ENCODE data around the gene INPP5B. TPM values are rescaled to one million over a fixed set of nuclear protein-coding genes. Genes with fewer than 3 reads are reported as not detected.
"Not testable (repeated sequence)": the region's sequence is repeated elsewhere in the genome, so short reads cannot be mapped to it uniquely, and the experiment has no call there.

Gene INPP5B
- total and polyA plus RNA-seq, 5 experiments from 2014 or later, result 11.3 to 46.7 (median 22.0) TPM

DNA sequence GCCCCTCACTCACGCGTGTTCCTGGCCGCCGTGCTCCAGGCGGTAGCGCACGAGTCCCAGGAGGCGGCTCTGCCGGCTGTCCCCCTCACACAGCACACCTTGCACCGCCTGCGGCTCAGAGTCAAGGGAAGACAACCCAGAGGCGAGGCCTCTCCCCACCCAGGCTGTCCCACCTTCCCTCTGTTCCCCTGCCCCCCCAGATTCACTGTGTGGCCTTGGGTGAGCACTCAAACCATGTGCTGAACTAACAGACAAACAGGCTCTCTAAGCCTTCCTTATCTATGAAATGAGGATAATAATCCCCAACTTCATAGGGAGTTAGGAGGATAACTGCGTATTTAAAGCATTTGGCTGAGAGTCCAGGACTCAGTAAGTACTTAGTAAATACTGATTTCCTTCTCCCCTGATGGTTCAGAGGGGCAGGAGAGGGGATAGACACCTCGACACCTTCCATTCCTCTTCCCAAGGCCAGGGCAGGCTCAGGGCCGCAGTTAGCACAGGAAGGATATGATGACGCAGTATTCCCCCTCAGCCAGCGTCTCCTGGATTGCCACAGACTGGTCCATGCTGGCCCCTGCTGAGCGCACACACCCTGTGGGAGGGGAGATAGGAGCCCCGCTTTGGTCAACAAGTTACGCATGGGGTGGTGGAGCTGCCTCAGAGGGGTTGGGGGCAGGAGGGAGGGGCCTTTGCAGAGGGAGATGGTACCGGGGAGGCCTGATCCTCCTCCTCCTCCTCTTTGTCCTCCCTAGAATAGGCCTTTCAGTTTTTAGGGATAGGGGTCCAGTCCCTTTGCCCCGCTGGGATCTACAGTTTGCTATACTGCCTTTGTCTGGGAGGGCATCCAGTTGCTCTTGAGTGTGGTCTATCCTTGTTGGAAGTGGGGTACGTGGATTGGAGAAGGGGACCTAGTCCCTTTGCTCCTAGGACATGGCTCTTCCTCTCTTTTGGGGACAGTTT lies 830 bp downstream of the INPP5B start:
- Mint-ChIP-seq H3K4me3 (peak overlapping the region; percentile 88 to 97 (median 96)), H3K9me3 (no peaks in the 10 kb centered on the region), H3K4me1 (peaks cover 9 to 25% (median 18%) of the 10 kb centered on the region in 4 donors), H3K27me3 (no peaks in the 10 kb centered on the region), H3K27ac (peak overlapping the region; percentile 29 to 94 (median 90)), H3K36me3 (peaks cover 0 to 14% (median 0%) of the 10 kb centered on the region in 3 donors)
- DNase-seq (no peak), ATAC-seq (no peak)
- POLR2A ChIA-PET, result interaction anchor here (0.8 to 2.4 kb wide), 4 partner anchors 14 to 20 kb away, joined by 3 to 10 read pairs (median 4); no protein-coding TSS in a partner anchor

DNA sequence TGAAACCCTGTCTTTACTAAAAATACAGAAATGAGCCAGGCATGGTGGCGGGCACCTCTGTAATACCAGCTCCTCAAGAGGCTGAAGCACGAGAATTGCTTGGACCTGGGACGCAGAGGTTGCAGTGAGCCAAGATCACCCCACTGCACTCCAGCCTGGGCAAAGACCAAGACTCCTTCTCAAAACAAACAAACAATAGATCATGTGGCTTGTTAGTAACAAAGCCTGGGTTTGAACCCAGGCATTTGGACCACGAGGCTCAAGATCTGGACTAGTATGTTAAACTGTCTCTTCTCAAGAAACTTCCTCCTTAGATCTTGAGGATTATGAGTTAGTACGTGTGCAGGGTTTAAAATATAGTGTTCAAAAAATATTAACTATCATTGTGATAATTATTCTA lies 1.6 kb downstream of the INPP5B start:
- Mint-ChIP-seq H3K4me1 (peaks cover 9 to 25% (median 18%) of the 10 kb centered on the region in 4 donors), H3K4me3 (peak overlapping the region in 1 of 10 donors; percentile 30), H3K27me3 (no peaks in the 10 kb centered on the region), H3K9me3 (no peaks in the 10 kb centered on the region), H3K27ac (peak overlapping the region in 8 of 10 donors; percentile 3 to 66 (median 22)), H3K36me3 (peaks cover 0 to 16% (median 0%) of the 10 kb centered on the region in 3 donors)
- no peak for ATAC-seq
- DNase-seq, result no peak
- POLR2A ChIA-PET, result interaction anchor here (0.8 kb wide), 1 partner anchor 14 kb away, joined by 3 read pairs; no protein-coding TSS in a partner anchor

DNA sequence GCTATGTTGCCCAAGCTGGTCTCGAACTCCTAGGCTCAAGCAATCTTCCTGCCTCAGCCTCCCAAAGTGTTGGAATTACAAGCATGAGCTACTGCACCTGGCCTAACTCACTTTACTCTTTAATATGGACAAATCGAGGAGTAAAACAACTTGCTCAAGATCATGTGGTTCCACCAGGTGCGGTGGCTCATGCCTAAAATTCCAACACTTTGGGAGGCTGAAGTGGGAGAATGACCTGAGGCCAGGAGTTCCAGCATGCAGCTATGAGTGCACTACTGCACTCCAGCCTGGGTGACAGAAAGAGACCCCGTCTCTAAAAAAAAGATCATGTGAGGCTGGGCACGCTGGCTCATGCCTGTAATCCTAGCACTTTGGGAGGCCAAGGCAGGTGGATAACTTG lies 2.0 kb downstream of the INPP5B start:
- H3K9me3 Mint-ChIP-seq, result no peaks in the 10 kb centered on the region
- H3K36me3 Mint-ChIP-seq, result peaks cover 0 to 16% (median 2%) of the 10 kb centered on the region in 3 donors
- DNase-seq, result no peak
- H3K4me3 Mint-ChIP-seq, result peak overlapping the region in 2 of 10 donors; percentile 20 to 30
- H3K4me1 Mint-ChIP-seq, result peaks cover 9 to 25% (median 18%) of the 10 kb centered on the region in 4 donors
- H3K27ac Mint-ChIP-seq, result peak overlapping the region in 2 of 10 donors; percentile 6 to 25
- ATAC-seq, result no peak
- H3K27me3 Mint-ChIP-seq, result no peaks in the 10 kb centered on the region
- POLR2A ChIA-PET, result interaction anchor here (0.8 to 1.2 kb wide), 2 partner anchors 13 to 14 kb away, joined by 3 read pairs; no protein-coding TSS in a partner anchor

DNA sequence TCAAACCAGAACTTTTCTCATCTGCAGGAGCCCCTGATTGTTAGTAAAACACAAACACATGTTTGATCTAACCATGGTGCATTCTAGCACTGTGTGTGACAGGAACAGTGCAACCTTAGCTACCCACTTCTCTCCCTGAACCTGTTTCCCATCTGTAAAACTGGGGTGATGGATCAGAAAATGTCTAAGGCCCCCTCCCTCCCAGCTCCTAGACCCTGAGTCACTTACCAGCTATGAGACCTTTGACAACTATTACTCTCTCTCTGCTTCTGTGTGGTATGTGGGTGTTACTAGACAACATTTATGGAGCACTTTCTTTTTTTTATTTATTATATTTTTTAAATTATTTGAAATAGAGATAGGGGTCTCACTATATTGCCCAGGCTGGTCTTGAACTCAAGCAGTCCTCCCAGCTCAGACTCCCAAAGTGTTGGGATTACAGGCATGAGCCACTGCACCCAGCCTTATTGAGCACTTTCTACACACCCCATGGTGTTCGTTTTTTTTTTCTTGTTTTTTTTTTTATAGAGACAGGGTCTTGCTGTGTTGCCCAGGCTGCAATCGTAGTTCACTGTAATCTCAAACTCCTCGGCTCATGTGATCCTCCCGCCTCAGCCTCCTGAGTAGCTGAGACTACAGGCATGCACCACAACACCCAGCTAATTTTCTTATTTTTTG lies 2.6 kb downstream of the INPP5B start:
- Mint-ChIP-seq H3K36me3 (peaks cover 0 to 16% (median 3%) of the 10 kb centered on the region in 3 donors), H3K27me3 (no peaks in the 10 kb centered on the region), H3K4me3 (no peak overlapping the region), H3K9me3 (no peaks in the 10 kb centered on the region), H3K27ac (no peak overlapping the region), H3K4me1 (peaks cover 9 to 25% (median 18%) of the 10 kb centered on the region in 4 donors)
- POLR2A ChIA-PET, result interaction anchor here (1.2 kb wide), 1 partner anchor 13 kb away, joined by 3 read pairs; no protein-coding TSS in a partner anchor
- no peak for DNase-seq
- no peak for ATAC-seq

DNA sequence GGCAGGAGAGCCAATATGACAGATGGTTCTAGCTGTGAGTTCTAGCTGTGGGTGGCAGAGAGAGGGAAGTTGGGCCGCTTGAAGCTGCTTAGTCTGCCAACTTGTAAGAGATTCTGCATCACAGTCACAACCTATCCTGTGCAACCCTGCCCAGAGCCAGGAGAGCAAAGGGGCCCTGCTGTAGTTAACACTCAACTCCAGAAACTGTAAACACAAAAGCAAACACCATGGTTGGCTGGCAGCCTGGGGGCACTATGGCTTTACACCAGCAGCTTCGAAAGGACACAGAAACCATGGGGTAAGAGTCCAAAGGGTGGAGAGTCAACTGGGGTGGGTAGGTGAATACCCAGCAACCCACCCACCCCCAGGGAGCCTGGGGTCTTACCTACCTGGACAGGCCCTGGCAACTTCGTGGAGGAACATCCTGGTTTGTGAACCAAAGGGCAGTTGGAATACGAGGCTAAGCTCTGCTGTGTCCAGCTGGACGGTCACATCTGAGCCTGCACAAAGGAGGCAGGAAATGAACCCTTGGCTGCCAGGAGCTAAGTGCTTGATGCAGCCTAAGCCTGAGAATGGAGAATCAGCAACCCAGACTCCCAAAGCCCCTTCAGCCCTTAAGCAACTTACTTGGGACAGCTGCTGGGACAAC lies 6.4 kb downstream of the INPP5B start:
- POLR2A ChIA-PET, result interaction anchor here (1.2 to 2.1 kb wide), 2 partner anchors 9 to 14 kb away, joined by 5 to 9 read pairs; no protein-coding TSS in a partner anchor
- H3K27me3 Mint-ChIP-seq, result no peaks in the 10 kb centered on the region
- no peak for DNase-seq

DNA sequence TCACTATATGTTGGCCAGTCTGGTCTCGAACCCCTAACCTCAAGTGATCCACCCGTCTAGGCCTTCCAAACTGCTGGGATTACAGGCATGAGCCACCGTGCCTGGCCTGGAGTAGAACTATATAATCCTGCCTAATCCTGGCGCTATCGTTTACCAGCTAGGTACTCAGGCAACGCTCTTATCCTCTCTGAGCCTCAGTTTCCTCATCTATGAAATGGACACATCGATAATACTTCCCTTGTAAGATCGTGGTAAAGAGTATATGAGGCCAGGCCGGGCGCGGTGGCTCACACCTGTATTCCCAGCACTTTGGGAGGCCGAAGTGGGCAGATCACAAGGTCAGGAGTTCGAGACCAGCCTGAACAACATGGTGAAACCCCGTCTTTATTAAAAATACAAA lies 10.1 kb downstream of the INPP5B start:
- Mint-ChIP-seq H3K36me3 (peaks cover 0 to 12% (median 3%) of the 10 kb centered on the region in 3 donors), H3K4me1 (peaks cover 1 to 10% (median 8%) of the 10 kb centered on the region in 4 donors)
- POLR2A ChIA-PET, DNase-seq, H3K27ac Mint-ChIP-seq, H3K9me3 Mint-ChIP-seq, H3K27me3 Mint-ChIP-seq, ATAC-seq, H3K4me3 Mint-ChIP-seq: not testable (repeated sequence)

More for the DNA sequence above, 6.4 kb downstream of the INPP5B start:
- H3K4me3 Mint-ChIP-seq, result no peak overlapping the region
- no peak for ATAC-seq
- H3K27ac Mint-ChIP-seq, result no peak overlapping the region
- peaks cover 0 to 21% (median 3%) of the 10 kb centered on the region in 3 donors for H3K36me3 Mint-ChIP-seq
- H3K9me3 Mint-ChIP-seq, result no peaks in the 10 kb centered on the region
- H3K4me1 Mint-ChIP-seq, result no peaks in the 10 kb centered on the region

DNA sequence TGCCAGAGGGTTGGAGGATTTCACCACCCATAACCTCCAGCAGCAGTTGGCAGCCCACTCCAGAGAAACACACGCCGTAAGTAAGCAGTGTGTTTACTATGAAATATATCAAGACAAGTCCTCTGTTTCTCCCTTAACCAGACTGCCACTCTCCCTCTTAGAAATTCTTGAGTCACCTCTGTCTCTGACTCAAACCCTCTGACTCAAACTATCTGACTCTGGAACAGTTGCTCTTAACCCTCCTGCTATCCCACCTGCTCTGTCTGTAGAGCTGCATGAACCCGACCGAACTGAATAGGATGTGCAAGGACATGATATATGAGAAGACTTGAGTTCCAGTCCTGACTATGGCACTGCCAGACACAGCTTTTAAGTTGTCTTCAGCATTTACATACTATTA lies 14.1 kb downstream of the INPP5B start:
- DNase-seq, result no peak
- ATAC-seq, result no peak
- no peaks in the 10 kb centered on the region for H3K9me3 Mint-ChIP-seq
- H3K36me3 Mint-ChIP-seq, result peaks cover 0 to 6% (median 0%) of the 10 kb centered on the region in 3 donors
- H3K27me3 Mint-ChIP-seq, result no peaks in the 10 kb centered on the region
- peaks cover 14 to 40% (median 35%) of the 10 kb centered on the region in 4 donors for H3K4me1 Mint-ChIP-seq
- peak overlapping the region in 8 of 10 donors; percentile 1 to 83 (median 40) for H3K27ac Mint-ChIP-seq
- peak overlapping the region; percentile 16 to 98 (median 90) for H3K4me3 Mint-ChIP-seq
- POLR2A ChIA-PET, result interaction anchor here (0.7 to 2.0 kb wide), 4 partner anchors 14 to 1287 kb away, joined by 5 to 10 read pairs (median 8); partner anchors contain the start of gene INPP5B

DNA sequence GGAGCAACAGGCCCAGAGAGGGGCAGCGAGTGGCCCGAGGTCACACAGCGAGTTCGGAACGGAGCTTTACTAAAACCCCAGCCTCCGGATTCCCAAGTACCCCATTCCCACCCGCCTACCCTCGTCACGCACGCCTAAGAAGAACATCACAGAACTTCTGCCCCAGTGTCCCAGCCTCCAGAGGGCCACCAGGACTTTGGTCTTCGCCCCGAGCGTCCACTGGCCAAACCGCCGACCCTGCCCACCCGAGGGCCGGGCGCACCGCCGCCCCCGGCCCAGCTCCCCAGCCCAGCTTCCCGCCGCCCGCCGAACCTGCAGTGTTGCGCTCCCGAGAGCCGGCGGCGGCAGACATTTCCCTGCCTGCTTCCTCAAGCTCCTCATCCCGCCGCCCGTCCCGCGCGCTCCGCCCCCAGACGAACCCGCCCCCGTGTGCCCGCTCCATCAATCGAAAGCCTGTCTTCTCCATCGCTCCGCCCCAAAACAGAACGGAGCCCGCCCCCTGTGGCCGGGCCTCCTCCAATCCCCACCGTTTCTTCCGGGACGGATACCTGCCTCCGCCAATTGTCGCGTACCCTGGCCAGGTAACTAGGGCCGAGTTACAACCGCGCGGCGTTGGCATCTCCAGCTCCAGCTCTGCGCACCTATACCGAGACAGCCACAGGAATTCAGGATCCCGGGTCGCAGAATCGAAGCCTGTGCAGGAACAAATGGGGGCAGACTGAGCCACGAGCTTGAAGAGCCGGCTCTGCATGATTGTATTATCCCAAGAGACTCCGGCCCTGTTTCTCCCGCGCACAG lies 15.3 kb downstream of the INPP5B start:
- Mint-ChIP-seq H3K9me3 (no peaks in the 10 kb centered on the region), H3K4me3 (peak overlapping the region; percentile 86 to 99 (median 94)), H3K27me3 (no peaks in the 10 kb centered on the region), H3K27ac (peak overlapping the region; percentile 75 to 99 (median 90)), H3K4me1 (peaks cover 18 to 52% (median 46%) of the 10 kb centered on the region in 4 donors), H3K36me3 (peaks cover 0 to 6% (median 0%) of the 10 kb centered on the region in 3 donors)
- DNase-seq (peak; percentile 93 to 97 (median 96)), ATAC-seq (peak; percentile 97 to 99)
- POLR2A ChIA-PET, result interaction anchor here (0.9 to 2.0 kb wide), 11 partner anchors 9 to 125 kb away, joined by 3 to 10 read pairs (median 4); partner anchors contain the start of genes INPP5B and MTF1

DNA sequence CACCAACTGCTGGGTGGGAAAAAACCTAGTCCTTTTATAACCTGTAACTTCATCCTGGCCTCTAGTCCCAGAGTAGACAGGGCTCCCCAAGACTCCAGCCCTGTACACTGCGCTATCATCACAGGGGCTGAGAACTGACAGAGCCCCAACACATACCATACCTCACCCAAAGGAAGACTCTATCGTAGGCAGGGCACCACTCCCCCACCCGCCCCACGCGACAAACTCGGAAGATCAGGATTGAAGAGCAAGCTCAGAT lies 15.8 kb downstream of the INPP5B start:
- Mint-ChIP-seq H3K36me3 (peaks cover 0 to 4% (median 0%) of the 10 kb centered on the region in 3 donors), H3K27me3 (no peaks in the 10 kb centered on the region), H3K9me3 (no peaks in the 10 kb centered on the region), H3K4me1 (peaks cover 19 to 57% (median 51%) of the 10 kb centered on the region in 4 donors), H3K27ac (peak overlapping the region in 9 of 10 donors; percentile 82 to 99 (median 89)), H3K4me3 (peak overlapping the region; percentile 86 to 99 (median 94))
- DNase-seq (no peak), ATAC-seq (peak; percentile 5 to 6)
- POLR2A ChIA-PET, result interaction anchor here (0.9 to 2.0 kb wide), 10 partner anchors 8 to 124 kb away, joined by 3 to 10 read pairs (median 4); partner anchors contain the start of genes INPP5B and MTF1

DNA sequence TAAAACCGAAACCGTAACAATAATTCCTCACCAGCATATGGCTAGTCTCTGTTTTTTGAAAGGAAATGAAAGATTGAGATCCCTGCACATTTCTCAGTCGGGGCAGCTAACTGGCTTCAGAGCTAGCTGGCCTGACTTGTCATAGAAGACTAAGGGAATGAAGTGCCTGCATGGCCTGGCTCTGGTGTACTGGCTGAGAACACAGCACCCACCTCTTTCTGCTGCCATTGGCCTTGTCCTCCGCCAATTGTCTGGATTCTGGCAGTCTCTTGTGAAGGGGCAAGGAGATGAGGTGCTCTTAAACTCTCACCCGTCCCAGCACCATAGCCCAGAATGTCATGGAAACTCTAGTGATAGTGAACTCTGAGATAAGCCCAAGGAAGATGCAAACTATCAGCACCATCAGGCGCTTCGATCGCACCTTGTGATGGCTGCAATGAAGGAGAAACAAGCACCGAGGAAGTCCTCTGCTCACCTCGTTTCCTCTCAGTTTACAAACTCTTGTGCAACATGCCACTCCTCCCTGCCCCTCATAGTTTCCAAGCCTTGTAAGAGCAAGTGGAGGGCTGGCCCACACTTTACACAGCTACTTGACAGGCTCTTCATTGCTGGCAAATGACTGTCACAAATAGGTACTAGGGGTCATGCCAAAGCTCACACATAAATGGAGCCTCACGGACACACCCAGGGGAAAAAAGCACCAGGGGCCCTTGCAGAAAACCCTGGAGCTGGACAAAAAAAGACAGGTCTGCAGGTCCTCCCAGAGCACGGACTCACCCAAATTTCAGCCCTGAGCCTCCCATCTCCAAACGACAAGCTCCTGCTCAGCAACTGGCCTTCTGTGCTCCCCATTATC lies 16.4 kb downstream of the INPP5B start:
- Mint-ChIP-seq H3K9me3 (no peaks in the 10 kb centered on the region), H3K27ac (peak overlapping the region; percentile 72 to 99 (median 88)), H3K36me3 (peaks cover 0 to 1% (median 0%) of the 10 kb centered on the region in 3 donors), H3K4me1 (peaks cover 22 to 62% (median 57%) of the 10 kb centered on the region in 4 donors), H3K4me3 (peak overlapping the region; percentile 86 to 99 (median 94)), H3K27me3 (no peaks in the 10 kb centered on the region)
- POLR2A ChIA-PET, result interaction anchor here (0.5 to 2.0 kb wide), 9 partner anchors 8 to 1950 kb away, joined by 3 to 10 read pairs (median 4); partner anchors contain the start of gene INPP5B
- ATAC-seq, result peak; percentile 22 to 24
- DNase-seq, result peak in 4 of 10 donors; percentile 13 to 46 (median 34)

Data from naive thymus-derived CD8-positive, alpha-beta T cell (primary cell).